Renal cortex interstitium (tissue), 11 donors: ENCODE results near the gene GEMIN5. TPM values are rescaled to one million over a fixed set of nuclear protein-coding genes. Genes with fewer than 3 reads are reported as not detected.

ENCODE experiments used
- DNase-seq, 11 donors: peaks; one replicate each; pipeline ENCODE4 v3.0.0-alpha.2; 2013; ENCODE audit warnings: low read depth in 9 of 11, low spot score in 4 of 11; ENCODE audit errors: extremely low read depth in 1 of 11
- polyA plus RNA-seq, 3 donors: library from polyadenylated mRNA; unstranded; fragments of 120-200 nt; gene quantifications; one replicate each; pipeline ENCODE4 v1.2.1, GENCODE V29; 2013; ENCODE audit not compliant: insufficient read length in 3 of 3

Gene GEMIN5
- polyA plus RNA-seq, 3 donors: 21.1 to 23.1 (median 21.2) TPM

DNA sequence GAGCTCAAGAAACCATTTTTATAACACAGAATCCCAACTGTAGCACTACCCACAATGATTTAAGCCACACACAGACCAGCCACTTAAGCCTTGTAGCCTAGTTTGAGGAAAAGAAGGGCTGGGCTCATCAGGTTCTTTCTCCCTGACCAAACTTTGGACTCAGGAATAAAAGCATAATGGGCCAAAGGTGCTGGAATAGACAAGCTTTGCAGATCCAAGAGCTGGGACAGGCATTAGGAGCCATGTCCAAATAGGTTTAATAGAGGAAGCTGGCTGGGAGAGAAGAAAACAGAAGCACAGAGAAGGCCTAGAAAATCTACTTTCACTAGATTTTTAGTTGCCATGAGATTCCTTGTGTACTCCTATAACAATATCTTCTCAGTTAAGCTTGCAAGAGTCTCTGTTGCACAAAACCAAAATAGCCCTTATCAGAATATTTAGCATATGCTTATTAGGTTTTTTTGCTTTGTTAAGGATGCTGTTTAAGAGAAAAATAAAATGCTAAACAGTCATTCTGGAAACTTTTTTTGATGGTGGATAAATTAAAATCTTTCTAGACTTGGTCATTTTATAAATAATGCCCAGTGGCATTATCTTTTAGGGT, 41.3 kb downstream of the GEMIN5 start:
- DNase-seq: no peak

DNA sequence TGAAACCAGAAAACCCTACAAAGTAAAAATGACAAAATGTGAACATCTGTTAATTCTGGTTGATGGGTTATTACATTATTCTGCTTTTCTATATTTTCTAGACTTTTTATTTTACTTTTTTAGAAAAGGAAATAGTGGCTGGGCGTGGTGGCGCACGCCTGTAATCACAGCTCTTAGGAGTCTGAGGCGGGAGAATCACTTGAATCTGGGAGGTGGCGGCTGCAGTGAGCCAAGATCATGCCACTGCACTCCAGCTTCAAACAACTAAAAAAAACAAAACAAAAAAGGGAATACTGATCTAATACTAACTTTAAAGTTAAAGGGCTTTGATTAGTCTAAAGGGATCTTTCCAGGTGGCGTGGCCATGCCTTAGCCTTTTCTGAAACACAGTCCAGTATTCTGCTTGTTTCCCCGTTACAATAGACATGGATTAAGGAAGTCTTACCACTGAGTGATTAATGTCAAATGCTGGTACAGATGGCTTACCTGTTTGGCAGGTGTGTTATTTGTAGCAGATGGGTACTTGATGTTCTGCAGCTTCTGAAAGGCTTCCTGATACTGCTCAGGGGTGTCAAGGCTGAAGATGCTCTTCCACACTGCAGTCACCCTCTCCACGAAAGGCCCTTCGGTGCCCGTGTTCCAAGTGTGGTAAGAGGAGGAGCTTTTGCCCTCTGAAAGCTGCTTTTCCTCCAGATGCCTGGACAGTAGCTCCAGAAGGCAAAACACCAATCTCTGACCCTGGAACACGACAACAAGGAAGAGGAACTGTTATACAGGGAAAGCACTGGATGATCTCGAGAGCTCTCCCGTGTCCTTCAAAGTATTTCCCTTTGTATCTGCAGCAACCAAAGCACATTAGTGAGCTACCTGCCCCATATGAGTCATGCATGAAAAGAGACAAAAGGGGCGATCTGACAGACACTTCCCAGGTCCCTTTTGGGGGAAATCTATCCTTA, 42.1 kb downstream of the GEMIN5 start:
- no peak for DNase-seq

DNA sequence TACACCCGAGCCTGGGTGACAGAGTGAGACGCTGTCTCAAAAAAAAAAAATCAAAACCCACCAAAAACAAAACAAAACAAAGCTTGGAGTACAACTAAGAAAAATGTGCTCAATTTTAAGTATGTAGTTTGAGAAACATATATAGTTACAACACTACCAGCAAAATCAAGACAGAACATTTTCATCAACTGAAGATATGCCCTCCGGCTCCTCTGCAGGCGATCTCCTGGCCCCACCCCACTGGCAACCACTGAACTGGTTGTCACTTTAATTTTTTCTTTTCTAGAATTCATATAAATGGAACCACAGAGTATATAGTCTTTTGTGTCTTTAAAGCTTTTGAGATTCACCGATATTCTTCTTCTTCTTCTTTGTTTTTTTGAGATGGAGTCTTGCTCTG, 44.6 kb downstream of the GEMIN5 start:
- DNase-seq: no peak

DNA sequence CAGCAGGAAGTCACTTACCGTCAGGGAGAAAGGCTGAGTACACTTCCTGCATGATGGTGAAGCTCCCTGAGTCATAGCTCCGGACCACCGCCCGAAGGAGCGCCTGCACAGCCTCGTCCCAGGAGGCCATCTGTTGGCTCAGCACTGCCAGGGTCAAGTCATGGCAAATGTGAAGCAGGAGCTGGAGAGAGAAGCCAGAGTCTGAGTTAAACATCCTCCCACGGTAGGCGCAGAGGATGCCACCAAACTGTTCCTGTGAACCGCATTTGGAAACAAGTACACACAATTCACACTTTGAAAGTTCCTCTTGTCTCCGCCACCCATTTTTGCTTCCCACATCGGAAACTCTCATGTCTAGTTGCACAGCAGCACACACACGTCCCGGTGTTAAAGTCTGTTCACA, 45.6 kb downstream of the GEMIN5 start:
- DNase-seq: no peak

DNA sequence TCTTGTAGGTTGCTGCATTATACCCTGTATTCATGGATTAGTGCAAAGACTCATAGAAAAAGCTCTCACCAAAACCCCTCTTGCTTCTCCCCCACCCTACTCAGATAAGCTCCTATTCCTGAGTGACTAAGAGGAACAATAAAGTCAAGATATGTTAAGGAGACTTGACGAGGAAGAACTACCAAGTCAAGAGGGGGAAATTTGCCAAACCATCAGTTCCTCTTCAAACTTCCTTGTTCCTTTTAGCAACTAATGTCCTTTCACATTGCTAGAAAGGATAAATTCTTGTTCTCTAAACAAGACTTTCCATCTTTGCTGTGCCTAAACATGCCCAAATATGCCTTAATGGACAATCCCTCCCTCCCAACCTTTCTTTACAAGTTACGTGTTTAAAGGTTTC, 52.6 kb downstream of the GEMIN5 start:
- DNase-seq: no peak

DNA sequence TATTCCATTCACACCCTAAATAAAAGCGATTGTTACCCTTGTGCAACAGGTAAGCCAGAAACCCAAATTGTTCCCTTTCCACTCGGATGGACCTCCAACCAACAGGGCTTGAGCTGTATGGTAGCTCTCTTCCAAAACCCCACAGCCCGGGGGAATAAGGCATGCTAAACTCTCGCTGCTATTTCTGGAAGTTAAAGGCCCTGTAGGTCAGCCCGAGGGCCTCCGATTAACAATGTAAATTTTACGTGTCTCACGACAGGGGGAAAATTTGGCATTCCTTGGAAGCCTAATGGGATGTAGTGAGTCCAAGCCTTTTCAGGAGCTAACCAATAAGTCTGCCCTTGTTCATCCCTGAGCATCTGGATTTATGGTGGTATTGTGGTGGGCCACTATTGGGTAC, 53.6 kb downstream of the GEMIN5 start:
- DNase-seq: no peak

DNA sequence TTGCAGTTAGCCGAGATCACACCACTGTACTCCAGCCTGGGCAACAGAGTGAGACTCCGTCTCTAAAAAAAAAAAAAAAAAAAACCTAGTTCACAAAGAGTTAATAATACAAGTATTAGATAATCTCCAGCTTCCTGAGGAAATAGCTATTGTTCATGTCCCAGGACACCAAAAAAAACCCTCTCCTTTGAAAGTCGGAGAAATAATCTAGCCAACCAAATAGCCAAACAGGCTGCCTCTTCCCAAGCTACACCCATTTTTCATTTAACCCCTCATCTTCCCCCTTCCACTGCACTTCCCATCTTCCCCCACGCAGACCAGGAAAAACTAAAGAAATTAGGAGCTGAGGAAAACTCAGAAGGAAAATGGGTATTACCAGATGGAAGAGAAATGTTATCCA, 56.0 kb downstream of the GEMIN5 start:
- no peak for DNase-seq

DNA sequence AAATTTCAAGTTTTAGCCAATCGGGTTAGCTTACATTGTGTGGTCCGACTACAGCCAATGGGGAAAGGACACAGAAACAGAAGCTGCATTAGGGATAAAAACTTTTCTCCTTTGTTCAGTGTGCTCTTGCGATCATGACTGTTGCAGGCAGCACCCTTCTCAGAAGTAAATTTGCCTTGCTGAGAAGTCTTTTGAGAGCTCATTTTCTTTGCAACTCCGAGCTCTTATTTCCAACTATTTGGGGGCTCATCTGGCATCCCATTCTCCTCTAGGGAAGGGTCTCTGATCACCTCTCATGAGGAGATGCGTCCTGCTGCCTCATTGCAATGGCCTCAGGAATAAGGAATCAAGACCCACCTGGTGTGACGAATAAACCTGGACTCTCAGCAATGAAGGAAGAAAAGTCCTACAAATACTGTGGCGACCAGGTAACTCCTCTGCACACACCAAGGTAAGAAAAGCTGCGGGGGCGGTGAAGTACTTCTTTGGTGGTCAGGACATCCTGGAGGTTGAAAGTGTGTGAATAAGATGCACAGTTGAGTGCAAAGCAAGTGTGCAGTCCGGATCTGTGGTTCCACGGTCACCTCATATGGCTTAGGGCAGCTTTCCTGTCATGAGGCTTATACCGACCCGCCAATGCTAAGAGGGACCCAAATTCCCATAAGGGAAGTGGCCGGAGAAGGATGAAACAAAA, 59.2 kb downstream of the GEMIN5 start:
- no peak for DNase-seq

DNA sequence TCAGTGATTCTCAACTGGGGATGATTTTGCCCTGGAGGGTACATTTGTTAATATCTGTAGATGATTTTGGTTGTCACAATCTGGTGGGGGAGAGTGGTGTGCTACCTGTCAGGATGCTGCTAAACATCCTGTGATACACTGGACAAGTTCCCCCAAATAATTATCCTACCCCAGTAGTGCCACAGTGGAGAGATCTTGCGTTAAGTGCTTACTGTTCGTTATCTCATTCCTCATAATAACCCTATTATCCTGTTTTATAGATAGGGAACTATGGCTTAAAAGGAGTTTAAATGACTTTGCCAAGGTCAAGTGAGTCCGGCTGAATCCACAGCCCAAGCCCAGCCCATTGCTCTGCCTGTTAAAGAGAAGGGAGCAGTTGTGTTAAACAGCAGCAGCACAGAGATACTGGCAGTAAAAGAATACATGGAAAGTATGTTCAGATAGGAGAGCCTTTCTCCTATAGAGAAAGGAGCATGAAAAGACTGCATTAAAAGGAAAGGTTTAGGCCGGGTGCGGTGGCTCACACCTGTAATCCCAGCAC, 64.2 kb downstream of the GEMIN5 start:
- DNase-seq: no peak

DNA sequence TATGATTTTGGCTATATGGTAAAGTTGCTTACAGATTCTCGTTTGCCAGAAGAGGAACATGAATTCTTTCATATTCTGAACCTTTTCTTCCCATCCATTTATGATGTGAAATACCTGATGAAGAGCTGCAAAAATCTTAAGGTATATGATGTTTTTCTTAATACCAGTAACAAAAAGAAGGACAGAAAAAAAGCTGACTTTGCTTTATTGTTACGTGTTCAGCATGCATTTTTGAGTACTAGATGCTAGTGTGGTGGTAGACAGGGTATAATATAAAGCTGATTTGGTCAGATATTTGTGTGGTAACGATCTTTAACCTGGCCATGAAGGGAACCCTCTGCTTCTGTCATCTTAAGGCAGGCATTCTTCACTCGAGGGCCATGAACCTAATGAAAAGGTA, 66.3 kb downstream of the GEMIN5 start:
- no peak for DNase-seq

DNA sequence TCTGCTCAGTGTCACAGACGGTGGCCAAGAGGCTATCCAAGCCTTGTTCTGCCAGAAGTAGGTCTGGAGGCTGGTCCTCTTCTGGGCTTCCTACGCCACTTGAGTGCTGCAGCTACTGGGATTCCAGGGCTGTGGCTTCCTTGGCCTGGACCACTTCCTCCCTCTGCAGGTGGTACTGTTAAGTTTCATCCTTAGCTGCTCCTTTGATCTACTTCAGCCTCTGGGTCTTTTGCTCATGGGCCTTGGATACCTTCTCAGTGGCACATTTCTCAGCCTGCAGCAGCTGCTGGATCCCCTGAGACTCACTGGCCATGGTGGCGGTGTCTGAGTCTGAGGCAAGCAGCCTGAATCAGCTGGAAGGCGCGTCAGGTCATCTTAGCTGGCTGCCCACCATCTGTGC, 69.3 kb downstream of the GEMIN5 start:
- no peak for DNase-seq

DNA sequence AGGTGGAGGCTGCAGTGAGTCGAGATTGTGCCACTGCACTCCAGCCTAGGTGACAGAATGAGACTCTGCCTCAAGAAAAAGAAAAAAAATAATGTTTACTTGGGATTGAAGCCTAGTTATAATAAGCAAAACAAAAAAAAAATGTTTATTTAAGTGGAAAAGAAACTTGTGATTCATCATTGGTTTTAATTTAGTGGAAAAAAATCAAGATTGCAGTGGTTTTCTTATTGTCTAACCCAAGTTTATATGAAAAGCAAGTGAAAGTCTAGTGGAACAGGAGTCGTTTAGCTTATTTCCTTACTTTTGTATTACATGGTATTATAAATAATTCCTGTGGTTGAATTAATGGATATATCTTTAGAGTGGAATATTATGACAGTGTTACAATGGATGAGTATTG, 71.2 kb downstream of the GEMIN5 start:
- DNase-seq: no peak

DNA sequence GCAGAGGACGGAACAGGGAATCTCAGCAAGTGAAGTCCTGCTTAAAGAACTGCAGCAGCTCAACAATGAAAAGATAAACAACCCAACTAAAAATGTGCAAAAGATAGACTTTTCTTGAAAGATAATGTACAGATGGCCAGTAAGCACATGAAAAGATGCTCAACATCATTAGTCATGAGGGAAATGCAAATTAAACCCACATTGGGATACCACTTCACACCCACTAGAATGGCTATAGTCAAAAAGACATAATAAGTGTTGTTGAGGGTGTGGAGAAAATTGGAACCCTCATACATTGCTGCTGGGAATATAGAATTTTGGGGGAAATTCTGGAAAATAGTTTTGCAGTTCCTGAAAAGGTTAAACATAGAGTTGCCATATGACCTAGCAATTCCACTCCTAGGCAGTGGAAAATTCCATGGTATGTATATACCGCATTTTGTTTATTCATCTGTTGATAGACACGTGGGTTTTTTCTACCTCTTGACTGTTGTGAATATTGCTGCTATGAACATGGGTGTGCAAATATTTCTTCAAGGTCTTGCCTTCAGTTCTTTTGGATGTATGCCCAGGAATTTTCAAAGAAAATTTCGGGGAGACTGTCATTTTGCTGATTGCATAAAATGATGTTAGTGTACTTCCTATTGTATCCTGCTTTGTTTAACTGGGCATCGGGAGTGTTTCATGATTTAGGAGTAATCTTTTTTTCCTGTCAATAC, 72.4 kb downstream of the GEMIN5 start:
- no peak for DNase-seq

DNA sequence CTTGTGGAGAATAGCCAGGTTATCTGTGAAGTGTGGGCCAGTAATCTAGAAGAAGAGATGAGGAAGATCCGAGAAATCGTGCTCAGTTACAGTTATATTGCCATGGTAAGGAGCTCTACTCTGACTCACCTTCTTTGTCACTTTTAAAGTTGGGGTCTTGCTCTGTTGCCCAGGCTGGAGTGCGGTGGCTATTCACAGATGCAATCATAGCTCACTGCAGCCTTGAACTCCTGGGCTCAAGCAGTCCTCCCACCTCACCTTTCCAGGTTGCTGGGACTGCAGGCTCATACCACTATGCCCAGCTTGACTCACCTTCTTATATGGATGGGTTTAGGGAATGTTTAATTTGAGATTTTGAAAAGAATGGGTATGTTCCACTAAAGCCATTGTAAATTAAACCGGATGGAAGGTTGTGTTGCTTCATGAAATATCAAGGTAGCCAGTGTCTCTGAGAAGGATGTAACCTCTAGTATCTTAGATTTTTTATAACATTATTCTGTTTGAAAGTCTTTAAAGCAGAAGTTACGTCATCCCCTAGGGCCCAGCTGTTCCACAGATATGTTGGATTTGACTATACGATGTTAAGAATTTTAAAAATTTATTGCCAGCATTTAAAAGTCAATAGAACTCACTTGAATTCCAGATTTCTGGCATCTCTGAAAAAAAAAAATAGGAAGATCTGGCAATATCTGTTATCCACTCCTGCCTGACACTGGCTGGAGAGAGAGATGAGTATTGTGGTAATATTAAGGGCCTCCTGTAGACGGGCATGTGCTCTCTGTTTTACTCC, 74.5 kb downstream of the GEMIN5 start:
- no peak for DNase-seq

DNA sequence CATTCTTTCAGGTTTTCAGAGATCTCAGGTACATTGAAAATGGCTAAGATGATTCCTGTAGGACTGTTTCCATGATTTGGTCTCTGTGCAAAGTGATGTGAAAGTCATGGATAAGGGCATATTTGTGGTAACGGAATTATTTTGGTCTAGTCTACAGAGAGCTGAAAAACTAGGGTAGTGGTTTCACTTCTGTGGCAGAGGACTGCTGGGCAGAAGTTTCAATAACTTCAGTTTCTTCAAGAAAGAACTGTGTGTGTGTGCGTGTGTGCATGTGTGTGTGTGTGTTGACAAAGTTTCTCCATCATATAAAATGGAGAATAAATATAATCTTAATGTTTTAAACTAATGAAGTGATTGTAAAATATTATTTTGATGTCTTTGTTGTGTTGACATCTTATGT, 75.2 kb downstream of the GEMIN5 start:
- DNase-seq: no peak

DNA sequence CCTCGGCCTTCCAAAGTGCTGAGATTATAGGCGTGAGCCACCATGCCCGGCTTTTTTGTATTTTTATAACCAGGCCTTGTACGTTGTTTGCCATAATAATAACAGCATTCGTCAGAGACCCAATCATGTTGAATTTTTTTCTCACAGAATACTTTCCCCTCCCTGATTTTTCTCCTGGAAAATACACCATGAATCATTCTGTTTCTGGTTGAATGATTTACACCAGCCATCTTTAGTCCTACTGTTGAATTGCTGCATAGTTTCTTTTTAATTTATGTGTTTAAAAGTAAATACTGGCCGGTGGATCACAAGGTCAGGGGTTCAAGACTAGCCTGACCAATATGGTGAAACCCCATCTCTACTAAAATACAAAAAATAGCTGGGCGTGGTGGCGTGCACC, 76.1 kb downstream of the GEMIN5 start:
- no peak for DNase-seq

DNA sequence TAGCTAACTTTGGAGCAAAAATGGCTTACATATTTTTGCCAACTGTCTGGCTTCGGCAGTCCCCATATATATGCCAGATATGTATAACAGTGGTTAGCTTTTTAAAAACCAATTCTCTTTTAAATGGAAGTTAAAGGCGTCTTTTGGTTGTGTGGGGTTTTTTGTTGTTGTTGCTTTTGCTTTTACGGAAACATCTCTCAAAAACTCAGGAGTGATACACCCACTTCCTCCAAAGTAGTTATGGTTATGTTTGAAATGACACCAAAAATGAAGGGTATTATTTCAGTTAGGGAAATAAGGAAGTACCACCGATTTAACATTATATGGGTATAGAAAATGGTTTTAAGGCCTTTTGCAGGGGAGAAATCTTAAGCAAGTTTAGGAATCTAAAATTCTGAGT, 77.2 kb downstream of the GEMIN5 start:
- DNase-seq: no peak

DNA sequence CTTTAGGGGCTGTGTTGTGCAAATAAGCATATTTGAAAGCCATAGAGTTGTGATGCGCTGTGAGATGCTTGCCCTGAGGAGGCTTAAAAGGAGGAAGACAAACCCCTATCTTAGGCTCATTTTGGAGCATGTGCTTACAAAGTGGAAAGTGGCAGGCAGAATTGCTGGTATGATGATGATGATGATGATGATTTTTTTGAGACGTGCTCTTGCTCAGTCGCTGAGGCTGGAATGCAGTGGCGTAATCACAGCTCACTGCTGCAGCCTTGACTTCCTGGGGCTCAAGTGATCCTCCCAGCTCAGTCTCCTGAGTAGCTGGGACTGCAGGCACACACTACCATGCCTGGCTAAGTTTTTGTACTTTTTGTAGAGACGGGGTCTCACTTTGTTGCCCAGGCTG, 77.9 kb downstream of the GEMIN5 start:
- DNase-seq: no peak
